OCI-LY3 (cell line): ENCODE data around the gene BMS1.
"Not testable (repeated sequence)": the region's sequence is repeated elsewhere in the genome, so short reads cannot be mapped to it uniquely, and the experiment has no call there.

Source experiments
- H2AFZ ChIP-seq: fragments of 200-600, 300-600 bp; shearing (Covaris generic); 2 replicates; pipeline ENCODE4 v1.6.0; 2014; ENCODE audit warnings: antibody characterized with exemption, low read depth, low read length
- H3K27ac ChIP-seq: fragments of 200-600, 300-600 bp; sonication (generic); 2 replicates; pipeline ENCODE4 v1.5.1; 2014; ENCODE audit warnings: mild to moderate bottlenecking, low read length, moderate library complexity, mixed read lengths
- H3K27me3 ChIP-seq: fragments of 200-600, 300-600 bp; sonication (generic); 2 replicates; pipeline ENCODE4 v1.6.1; 2014; ENCODE audit warnings: low read depth, low read length, mixed read lengths
- H3K36me3 ChIP-seq: fragments of 200-600, 300-600 bp; sonication (generic); replicated peaks from 2 replicates; pipeline ENCODE3; 2014; ENCODE audit warnings: low read depth, low read length, mixed read lengths
- H3K4me1 ChIP-seq: fragments of 300-600, 200-600 bp; sonication (generic); 2 replicates; pipeline ENCODE4 v1.6.1; 2014; ENCODE audit warnings: low read length, mixed read lengths
- H3K4me2 ChIP-seq: fragments of 200-600, 300-600 bp; sonication (generic); 2 replicates; pipeline ENCODE4 v1.6.1; 2014; ENCODE audit warnings: low read length, mixed read lengths
- H3K4me3 ChIP-seq: fragments of 300-600, 200-600 bp; sonication (generic); 2 replicates; pipeline ENCODE4 v1.5.1; 2014; ENCODE audit warnings: antibody characterized with exemption, mild to moderate bottlenecking, low read length, moderate library complexity
- H3K79me2 ChIP-seq: fragments of 300-600, 200-600 bp; shearing (Covaris generic); 2 replicates; pipeline ENCODE4 v1.6.1; 2014; ENCODE audit warnings: mild to moderate bottlenecking, low read length, mixed read lengths
- H3K9ac ChIP-seq: fragments of 300-600, 200-600 bp; shearing (Covaris generic); 2 replicates; pipeline ENCODE4 v1.6.0; 2014; ENCODE audit warnings: mild to moderate bottlenecking, low read length, moderate library complexity
- H3K9me3 ChIP-seq: fragments of 200-600, 300-600 bp; shearing (Covaris generic); 2 replicates; pipeline ENCODE4 v1.6.1; 2014; ENCODE audit warnings: low read length, mixed read lengths; ENCODE audit not compliant: insufficient read depth
- H4K20me1 ChIP-seq: fragments of 200-600, 300-600 bp; sonication (generic); 2 replicates; pipeline ENCODE4 v1.6.1; 2016; ENCODE audit warnings: low read length, mixed read lengths; ENCODE audit not compliant: insufficient read depth
- CTCF ChIP-seq: fragments of 200-600, 300-600 bp; sonication (generic); IDR thresholded peaks from 2 replicates; pipeline ENCODE4 v1.5.1; 2014; ENCODE audit warnings: antibody characterized with exemption, low read length, low read depth
- EZH2phosphoT487 ChIP-seq: fragments of 200-600 bp; shearing (Covaris generic); IDR thresholded peaks from 2 replicates; pipeline ENCODE4 v1.6.1; 2018; ENCODE audit warnings: antibody characterized with exemption, mixed run types, low read depth

BMS1 gene

GRCh38 chr10:42869977-42870350, 87.4 kb downstream of the BMS1 start:
- no peaks in the 10 kb centered on the region for H3K27me3 ChIP-seq
- TF ChIP-seq EZH2phosphoT487, result no peak
- TF ChIP-seq CTCF, result no peak
- H3K9ac ChIP-seq, result no peak overlapping the region
- H3K9me3 ChIP-seq, result no peaks in the 10 kb centered on the region
- H3K27ac ChIP-seq, result no peak overlapping the region
- no peak overlapping the region for H2AFZ ChIP-seq
- no peaks in the 10 kb centered on the region for H3K36me3 ChIP-seq
- H3K79me2 ChIP-seq, result no peaks in the 10 kb centered on the region
- H3K4me2 ChIP-seq, result no peak overlapping the region
- H3K4me3 ChIP-seq, result no peak overlapping the region
- no peaks in the 10 kb centered on the region for H4K20me1 ChIP-seq
- H3K4me1 ChIP-seq, result no peaks in the 10 kb centered on the region

DNA sequence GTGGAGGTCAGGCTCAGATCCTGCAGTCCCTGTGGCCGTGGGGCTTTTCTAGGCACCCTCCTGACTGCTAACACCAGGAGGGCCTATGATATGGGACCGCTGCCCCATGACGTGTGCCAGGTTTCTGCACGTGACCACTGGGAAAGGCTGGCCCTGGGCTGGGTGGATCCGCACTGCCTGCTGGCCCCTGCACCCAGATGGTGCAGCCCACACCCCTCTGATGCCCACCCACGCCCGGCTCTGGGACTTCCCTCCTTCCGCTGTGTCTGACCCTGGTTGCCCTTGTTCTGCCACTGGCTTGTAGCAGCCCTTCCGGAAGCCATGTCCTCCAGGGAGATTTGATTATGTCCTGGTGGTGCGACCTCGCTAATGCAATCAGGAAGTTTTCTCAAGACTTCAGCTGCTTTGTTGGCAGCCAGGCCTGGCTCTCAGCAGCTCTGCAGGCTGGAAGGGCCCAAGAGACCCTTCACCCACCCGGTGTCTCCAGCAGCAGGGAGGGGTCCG, 88.6 kb downstream of the BMS1 start:
- H3K4me3 ChIP-seq, H3K4me2 ChIP-seq, H3K9ac ChIP-seq, H3K9me3 ChIP-seq, H4K20me1 ChIP-seq, H2AFZ ChIP-seq, H3K79me2 ChIP-seq, H3K4me1 ChIP-seq, H3K36me3 ChIP-seq, H3K27ac ChIP-seq, H3K27me3 ChIP-seq: not testable (repeated sequence)

- TF ChIP-seq EZH2phosphoT487 (no peak), CTCF (no peak)
- Histone ChIP-seq H3K9ac (no peak overlapping the region), H4K20me1 (no peaks in the 10 kb centered on the region), H3K4me1 (no peaks in the 10 kb centered on the region), H3K79me2 (no peaks in the 10 kb centered on the region), H3K4me2 (no peak overlapping the region), H3K27me3 (no peaks in the 10 kb centered on the region), H3K36me3 (no peaks in the 10 kb centered on the region), H3K27ac (no peak overlapping the region), H3K4me3 (no peak overlapping the region), H3K9me3 (no peaks in the 10 kb centered on the region), H2AFZ (no peak overlapping the region)
These were observed 89.2 kb downstream of the BMS1 start for GRCh38 chr10:42871823-42872222.

GRCh38 chr10:42872865-42873435, 90.4 kb downstream of the BMS1 start:
- Histone ChIP-seq H3K4me1 (no peaks in the 10 kb centered on the region), H3K27ac (no peak overlapping the region), H3K36me3 (no peaks in the 10 kb centered on the region), H2AFZ (no peak overlapping the region), H3K27me3 (no peaks in the 10 kb centered on the region), H3K4me3 (no peak overlapping the region), H3K9me3 (no peaks in the 10 kb centered on the region), H4K20me1 (no peaks in the 10 kb centered on the region), H3K79me2 (no peaks in the 10 kb centered on the region), H3K9ac (no peak overlapping the region), H3K4me2 (no peak overlapping the region)
- no peak for TF ChIP-seq EZH2phosphoT487
- no peak for TF ChIP-seq CTCF
